Karpas-422 (cell line): ENCODE results near the gene MMS22L. TPM values are rescaled to one million over a fixed set of nuclear protein-coding genes. Genes with fewer than 3 reads are reported as not detected.

Experiments used
- DNase-seq: peaks from one replicate; pipeline ENCODE4 v3.0.0-alpha.2; 2015
- H2AFZ ChIP-seq: fragments of 200-600 bp; sonication (generic); 2 replicates; pipeline ENCODE4 v1.6.1; 2014; ENCODE audit warnings: antibody characterized with exemption, low read length, mixed read lengths
- H3K27ac ChIP-seq: fragments of 200-600 bp; sonication (generic); 2 replicates; pipeline ENCODE4 v1.5.1; 2014; ENCODE audit warnings: mild to moderate bottlenecking, low read length, moderate library complexity
- H3K27me3 ChIP-seq: fragments of 200-600 bp; sonication (generic); 2 replicates; pipeline ENCODE4 v1.6.1; 2014; ENCODE audit warnings: low read length, mixed read lengths
- H3K36me3 ChIP-seq: fragments of 200-600 bp; sonication (generic); 2 replicates; pipeline ENCODE4 v1.6.1; 2014; ENCODE audit warnings: low read length, mixed read lengths; ENCODE audit not compliant: insufficient read depth
- H3K4me1 ChIP-seq: fragments of 200-600 bp; sonication (generic); 2 replicates; pipeline ENCODE4 v1.6.1; 2014; ENCODE audit warnings: mild to moderate bottlenecking, low read length, mixed read lengths
- H3K4me2 ChIP-seq: fragments of 200-600 bp; sonication (generic); 2 replicates; pipeline ENCODE4 v1.6.1; 2014; ENCODE audit warnings: low read length, low read depth, mild to moderate bottlenecking; ENCODE audit not compliant: poor library complexity, severe bottlenecking
- H3K4me3 ChIP-seq: fragments of 200-600 bp; sonication (generic); 2 replicates; pipeline ENCODE4 v1.5.1; 2014; ENCODE audit warnings: mild to moderate bottlenecking, antibody characterized with exemption, low read length, mixed read lengths
- H3K79me2 ChIP-seq: fragments of 200-600 bp; sonication (generic); 2 replicates; pipeline ENCODE4 v1.6.1; 2014; ENCODE audit warnings: mild to moderate bottlenecking, low read length, mixed read lengths
- H3K9ac ChIP-seq: fragments of 200-600 bp; sonication (generic); 2 replicates; pipeline ENCODE4 v1.6.0; 2014; ENCODE audit warnings: low read length
- H3K9me2 ChIP-seq: fragments of 200-600 bp; sonication (generic), shearing (Covaris generic); replicated peaks from 2 replicates; pipeline ENCODE4 v1.6.0; 2014; ENCODE audit warnings: mild to moderate bottlenecking, low read length, moderate library complexity; ENCODE audit not compliant: insufficient read depth
- H3K9me3 ChIP-seq: fragments of 300-700, 200-600 bp; sonication (generic); 2 replicates; pipeline ENCODE4 v1.6.1; 2014; ENCODE audit warnings: low read length, mixed read lengths
- H4K20me1 ChIP-seq: fragments of 200-600 bp; sonication (generic); 2 replicates; pipeline ENCODE4 v1.6.1; 2014; ENCODE audit warnings: mild to moderate bottlenecking, antibody characterized with exemption, low read length, low read depth; ENCODE audit not compliant: insufficient read depth
- total RNA-seq: library from RNA; depleted of rRNA; stranded (reverse); fragments of >200 nt; shearing (Covaris generic); gene quantifications from 2 replicates; pipeline ENCODE4 v1.2.3, GENCODE V29; 2014; ENCODE audit warnings: low replicate concordance; rRNA removed

The MMS22L gene, protein sequence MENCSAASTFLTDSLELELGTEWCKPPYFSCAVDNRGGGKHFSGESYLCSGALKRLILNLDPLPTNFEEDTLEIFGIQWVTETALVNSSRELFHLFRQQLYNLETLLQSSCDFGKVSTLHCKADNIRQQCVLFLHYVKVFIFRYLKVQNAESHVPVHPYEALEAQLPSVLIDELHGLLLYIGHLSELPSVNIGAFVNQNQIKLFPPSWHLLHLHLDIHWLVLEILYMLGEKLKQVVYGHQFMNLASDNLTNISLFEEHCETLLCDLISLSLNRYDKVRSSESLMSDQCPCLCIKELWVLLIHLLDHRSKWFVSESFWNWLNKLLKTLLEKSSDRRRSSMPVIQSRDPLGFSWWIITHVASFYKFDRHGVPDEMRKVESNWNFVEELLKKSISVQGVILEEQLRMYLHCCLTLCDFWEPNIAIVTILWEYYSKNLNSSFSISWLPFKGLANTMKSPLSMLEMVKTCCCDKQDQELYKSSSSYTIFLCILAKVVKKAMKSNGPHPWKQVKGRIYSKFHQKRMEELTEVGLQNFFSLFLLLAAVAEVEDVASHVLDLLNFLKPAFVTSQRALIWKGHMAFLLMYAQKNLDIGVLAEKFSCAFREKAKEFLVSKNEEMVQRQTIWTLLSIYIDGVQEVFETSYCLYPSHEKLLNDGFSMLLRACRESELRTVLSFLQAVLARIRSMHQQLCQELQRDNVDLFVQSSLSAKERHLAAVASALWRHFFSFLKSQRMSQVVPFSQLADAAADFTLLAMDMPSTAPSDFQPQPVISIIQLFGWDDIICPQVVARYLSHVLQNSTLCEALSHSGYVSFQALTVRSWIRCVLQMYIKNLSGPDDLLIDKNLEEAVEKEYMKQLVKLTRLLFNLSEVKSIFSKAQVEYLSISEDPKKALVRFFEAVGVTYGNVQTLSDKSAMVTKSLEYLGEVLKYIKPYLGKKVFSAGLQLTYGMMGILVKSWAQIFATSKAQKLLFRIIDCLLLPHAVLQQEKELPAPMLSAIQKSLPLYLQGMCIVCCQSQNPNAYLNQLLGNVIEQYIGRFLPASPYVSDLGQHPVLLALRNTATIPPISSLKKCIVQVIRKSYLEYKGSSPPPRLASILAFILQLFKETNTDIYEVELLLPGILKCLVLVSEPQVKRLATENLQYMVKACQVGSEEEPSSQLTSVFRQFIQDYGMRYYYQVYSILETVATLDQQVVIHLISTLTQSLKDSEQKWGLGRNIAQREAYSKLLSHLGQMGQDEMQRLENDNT
- total RNA-seq, result 17.6 and 50.4 TPM in 2 replicates

DNA sequence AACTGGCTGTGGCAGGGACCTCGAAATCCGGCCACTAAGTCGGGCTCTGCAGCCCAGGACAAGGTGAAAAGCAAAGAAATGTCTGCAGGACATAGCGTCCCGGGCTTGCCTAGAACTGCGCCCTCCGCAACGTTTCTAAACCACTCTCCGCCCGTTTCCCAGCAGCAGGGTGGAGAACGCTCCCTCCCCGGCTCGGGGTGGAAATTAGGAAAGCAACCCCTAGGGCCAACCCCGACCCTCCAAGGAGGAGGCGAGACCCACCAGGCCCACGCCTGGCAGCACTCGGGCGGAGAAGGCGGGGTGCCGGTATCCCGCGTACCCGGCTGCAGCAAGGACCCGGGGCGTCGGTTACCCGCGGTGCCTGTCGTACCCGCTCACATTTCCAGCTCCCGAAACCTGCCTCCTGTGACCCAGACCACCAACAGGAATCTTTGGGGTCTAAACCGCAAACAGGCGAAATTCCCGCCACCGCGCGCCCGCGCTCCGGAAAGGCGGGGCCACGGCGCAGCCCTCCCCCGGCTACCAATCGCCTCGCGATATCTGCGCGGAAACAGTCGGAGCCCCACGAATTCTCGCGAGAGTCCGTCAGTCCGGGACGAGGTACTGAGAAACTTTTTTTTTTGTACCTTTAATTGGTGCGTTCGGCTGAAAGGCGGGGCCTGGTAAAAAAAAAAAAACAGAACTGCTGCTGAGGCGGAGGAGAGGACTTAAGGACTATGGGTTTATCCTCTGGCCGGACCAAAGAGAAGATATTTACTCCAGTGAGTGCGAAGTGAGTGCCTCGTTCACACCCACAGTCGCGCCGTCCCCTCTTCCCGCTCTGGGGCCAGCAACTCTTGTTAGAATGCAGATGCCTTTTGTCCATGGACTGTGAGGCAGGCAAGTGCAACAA lies at the start of gene MMS22L:
Gene MMS22L, minus strand, starts transcription at position 491 of the 892 bp plus-strand sequence. CDS start 739 bp downstream, outside the sequence.
- H3K9me2 ChIP-seq, result no peaks in the 10 kb centered on the region
- H3K27ac ChIP-seq, result peak within 1 kb of the TSS; percentile 34; the same call in 1 of the 2 replicates
- peak within 1 kb of the TSS; percentile 95 for H3K4me2 ChIP-seq
- H3K27me3 ChIP-seq, result no peaks in the 10 kb centered on the region
- H3K79me2 ChIP-seq, result peaks cover 52% of the 10 kb centered on the region
- H4K20me1 ChIP-seq, result no peaks in the 10 kb centered on the region
- peak within 1 kb of the TSS; percentile 98 for H2AFZ ChIP-seq
- no peaks in the 10 kb centered on the region for H3K9me3 ChIP-seq
- DNase-seq, result peak; percentile 99
- peak within 1 kb of the TSS; percentile 84 for H3K9ac ChIP-seq
- peak within 1 kb of the TSS; percentile 92 for H3K4me3 ChIP-seq
- peaks cover 20% of the 10 kb centered on the region; the same call in 1 of the 2 replicates for H3K36me3 ChIP-seq
- peaks cover 22% of the 10 kb centered on the region for H3K4me1 ChIP-seq

DNA sequence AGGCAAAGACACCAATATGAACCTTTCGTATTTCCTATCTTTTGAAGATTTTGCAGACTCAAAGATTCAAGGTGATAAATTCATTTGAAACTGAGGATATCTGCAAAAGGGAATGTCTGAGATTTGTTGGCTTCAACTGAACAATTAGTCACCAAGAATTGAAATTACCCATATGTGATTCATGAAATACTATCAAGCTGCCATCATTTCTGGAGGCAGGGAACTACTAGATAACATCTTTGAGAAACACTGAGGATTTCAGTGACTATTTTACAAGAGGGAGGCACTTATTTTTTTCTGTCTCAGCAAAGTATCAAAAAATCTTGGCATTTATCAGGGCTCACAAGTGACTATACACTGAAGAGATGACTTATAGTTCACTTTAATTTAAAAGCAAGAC lies 39.8 kb upstream of the MMS22L start:
- Histone ChIP-seq H3K36me3 (no peaks in the 10 kb centered on the region), H3K79me2 (no peaks in the 10 kb centered on the region), H2AFZ (no peak overlapping the region), H4K20me1 (no peaks in the 10 kb centered on the region), H3K4me1 (no peaks in the 10 kb centered on the region), H3K27me3 (no peaks in the 10 kb centered on the region), H3K4me2 (no peak overlapping the region), H3K9me3 (no peaks in the 10 kb centered on the region), H3K9me2 (no peaks in the 10 kb centered on the region), H3K9ac (no peak overlapping the region), H3K4me3 (no peak overlapping the region), H3K27ac (no peak overlapping the region)
- DNase-seq, result no peak

DNA sequence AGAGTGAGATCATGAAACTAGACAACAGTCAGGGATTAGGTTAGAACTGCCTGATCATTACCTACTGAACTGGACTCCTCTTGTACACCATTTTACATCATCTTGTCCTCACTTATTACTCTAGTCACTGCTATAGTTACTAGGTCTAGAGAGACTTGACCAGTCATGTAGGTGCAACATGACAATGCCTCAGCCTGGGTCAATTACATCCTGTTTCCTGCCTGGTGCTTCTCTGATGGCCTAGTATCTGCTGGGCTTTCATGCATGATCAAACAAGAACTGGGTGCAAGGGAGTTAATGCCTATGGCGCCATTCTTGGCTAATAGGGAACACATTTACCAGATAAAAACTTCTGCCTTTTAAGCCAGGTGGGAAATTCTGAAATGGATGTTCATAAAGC lies 39.2 kb upstream of the MMS22L start:
- DNase-seq, result no peak
- Histone ChIP-seq H3K4me3 (no peak overlapping the region), H3K79me2 (no peaks in the 10 kb centered on the region), H4K20me1 (no peaks in the 10 kb centered on the region), H2AFZ (no peak overlapping the region), H3K27ac (no peak overlapping the region), H3K4me2 (no peak overlapping the region), H3K4me1 (no peaks in the 10 kb centered on the region), H3K9ac (no peak overlapping the region), H3K27me3 (no peaks in the 10 kb centered on the region), H3K9me3 (no peaks in the 10 kb centered on the region), H3K36me3 (no peaks in the 10 kb centered on the region), H3K9me2 (no peaks in the 10 kb centered on the region)

DNA sequence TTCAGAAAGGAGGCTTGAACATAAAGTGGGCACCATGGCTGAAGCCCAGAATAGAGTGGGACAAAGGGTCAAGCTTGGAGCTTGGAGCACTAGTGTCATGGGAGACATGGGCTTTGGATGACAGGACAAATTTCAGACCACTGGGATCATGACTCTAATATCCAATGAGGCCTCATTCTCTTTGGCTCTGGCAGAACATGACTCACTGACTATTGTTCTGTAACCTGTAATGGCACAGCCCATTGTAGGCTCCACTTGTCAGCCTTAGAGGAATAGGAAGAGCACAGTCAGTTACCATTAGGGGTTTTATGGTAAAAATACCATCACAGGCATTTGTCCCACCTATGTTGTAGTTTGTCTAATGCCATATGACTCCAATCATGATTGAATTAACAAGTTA lies 34.0 kb upstream of the MMS22L start:
- Histone ChIP-seq H3K4me2 (no peak overlapping the region), H3K79me2 (no peaks in the 10 kb centered on the region), H2AFZ (no peak overlapping the region), H3K9me2 (no peaks in the 10 kb centered on the region), H3K9me3 (no peaks in the 10 kb centered on the region), H4K20me1 (no peaks in the 10 kb centered on the region), H3K9ac (no peak overlapping the region), H3K4me3 (no peak overlapping the region), H3K27me3 (no peaks in the 10 kb centered on the region), H3K27ac (no peak overlapping the region), H3K4me1 (no peaks in the 10 kb centered on the region), H3K36me3 (no peaks in the 10 kb centered on the region)
- no peak for DNase-seq

DNA sequence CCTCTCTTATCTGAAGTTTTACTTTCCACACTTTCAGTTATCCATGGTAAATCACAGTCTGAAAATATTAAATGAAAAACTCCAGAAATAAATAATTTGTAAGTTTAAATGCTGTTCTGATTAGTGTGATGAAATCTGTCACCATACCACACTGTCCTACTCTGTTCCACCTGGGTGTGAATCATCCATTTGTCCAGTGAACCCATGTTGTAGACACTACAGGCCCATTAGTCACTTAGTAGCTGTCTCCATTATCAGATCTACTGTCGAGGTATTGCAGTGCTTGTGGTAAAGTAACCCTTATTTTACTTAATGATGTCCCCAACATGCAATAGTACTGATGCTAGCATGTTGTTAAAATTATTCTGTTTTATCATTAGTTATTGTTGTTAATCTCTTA lies 29.2 kb upstream of the MMS22L start:
- no peaks in the 10 kb centered on the region for H3K4me1 ChIP-seq
- no peak for DNase-seq
- no peaks in the 10 kb centered on the region for H3K27me3 ChIP-seq
- H3K36me3 ChIP-seq, result no peaks in the 10 kb centered on the region
- no peak overlapping the region for H3K4me2 ChIP-seq
- H3K9me2 ChIP-seq, result no peaks in the 10 kb centered on the region
- H3K9ac ChIP-seq, result no peak overlapping the region
- H3K4me3 ChIP-seq, result no peak overlapping the region
- H4K20me1 ChIP-seq, result no peaks in the 10 kb centered on the region
- H2AFZ ChIP-seq, result no peak overlapping the region
- H3K27ac ChIP-seq, result no peak overlapping the region
- no peaks in the 10 kb centered on the region for H3K9me3 ChIP-seq
- H3K79me2 ChIP-seq, result no peaks in the 10 kb centered on the region

DNA sequence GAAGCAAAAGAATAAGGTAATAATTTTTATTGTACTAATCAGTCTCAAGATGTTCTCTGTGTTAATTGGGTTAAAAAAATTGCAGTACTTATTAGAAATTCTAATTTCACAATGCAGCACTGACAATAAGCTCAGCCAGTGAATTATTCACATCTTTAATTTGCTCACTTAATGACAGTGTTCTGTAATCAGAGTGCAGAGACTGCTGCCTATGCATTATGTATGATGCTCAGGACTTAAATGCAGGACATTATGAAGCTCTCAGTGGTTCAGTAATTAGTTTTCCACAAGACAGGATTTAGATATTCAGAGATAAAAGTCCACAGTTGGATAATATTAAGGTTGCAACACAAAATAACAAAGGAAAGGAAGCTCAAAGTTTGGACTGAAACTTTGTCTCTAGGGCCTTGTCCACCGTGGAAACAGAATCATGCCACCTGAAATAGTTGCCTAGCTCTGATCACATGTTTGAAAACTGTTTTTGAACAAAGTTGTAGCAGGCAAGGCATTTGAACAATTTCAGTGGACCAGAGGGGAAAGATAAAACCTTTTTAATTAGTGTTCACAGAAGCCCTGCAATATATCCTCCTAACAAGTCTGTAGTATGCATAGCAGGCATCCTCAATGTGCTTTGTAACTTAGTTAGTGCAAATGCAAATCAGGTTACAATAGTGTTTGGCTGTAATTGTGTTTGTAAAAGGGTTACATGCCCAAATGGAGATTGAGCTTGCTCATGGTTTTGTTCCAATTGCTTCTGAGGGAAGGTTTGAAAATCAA lies 23.7 kb upstream of the MMS22L start:
- Histone ChIP-seq H3K79me2 (no peaks in the 10 kb centered on the region), H3K36me3 (no peaks in the 10 kb centered on the region), H3K9me3 (no peaks in the 10 kb centered on the region), H2AFZ (no peak overlapping the region), H3K4me1 (peaks cover 19% of the 10 kb centered on the region), H3K4me2 (peak overlapping the region; percentile 16), H3K9ac (no peak overlapping the region), H4K20me1 (no peaks in the 10 kb centered on the region), H3K27ac (no peak overlapping the region), H3K27me3 (no peaks in the 10 kb centered on the region), H3K9me2 (no peaks in the 10 kb centered on the region), H3K4me3 (no peak overlapping the region)
- no peak for DNase-seq
